NCI-H1930 (cell line): ENCODE results near the gene RASGRF2.
"Not testable (repeated sequence)": the region's sequence is repeated elsewhere in the genome, so short reads cannot be mapped to it uniquely, and the experiment has no call there.

Experiments used
- DNase-seq, 2 experiments: peaks; one replicate each; lab custom pipeline; 2025; lab: John Stamatoyannopoulos, UW

The RASGRF2 gene

DNA sequence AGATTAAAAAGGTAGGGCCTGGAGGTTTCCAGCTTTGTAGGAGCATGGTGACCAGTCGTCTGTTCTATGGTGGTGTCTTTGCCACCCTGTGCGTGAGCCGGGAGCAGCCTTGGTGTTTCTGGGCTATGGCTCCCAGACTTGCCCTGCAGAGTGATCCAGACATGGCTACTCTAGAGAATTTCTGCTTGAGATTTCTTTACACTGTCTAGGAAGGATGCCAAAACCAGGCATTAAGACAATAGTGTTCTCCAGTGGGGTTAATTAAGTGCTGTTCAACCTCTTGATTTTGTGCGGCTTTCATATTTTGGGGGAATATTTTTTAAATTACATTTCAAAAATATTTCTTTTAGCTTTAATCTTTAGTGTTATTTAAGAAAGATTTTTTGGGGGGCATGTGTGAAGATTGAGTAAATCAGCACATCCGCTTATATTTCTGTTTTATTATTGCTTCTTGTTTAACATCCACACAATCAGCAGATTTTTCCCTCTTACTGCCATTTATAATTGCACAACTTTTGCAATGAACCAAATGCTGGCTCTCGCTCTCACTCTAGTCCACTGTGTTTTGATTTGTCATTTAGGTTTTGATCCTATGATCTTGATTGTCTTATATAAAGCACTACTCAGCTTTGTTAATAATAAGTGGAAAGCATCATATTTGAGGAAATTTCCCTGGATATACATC lies 110.5 kb downstream of the RASGRF2 start:
- DNase-seq, result no peak

GRCh38 chr5:81075041-81075440 lies 114.9 kb downstream of the RASGRF2 start:
- DNase-seq, result no peak

- no peak for DNase-seq
These were observed 116.9 kb downstream of the RASGRF2 start for GRCh38 chr5:81077105-81077504.

- no peak for DNase-seq
These were observed 118.8 kb downstream of the RASGRF2 start for GRCh38 chr5:81078930-81079329.

GRCh38 chr5:81080809-81081460 lies 120.8 kb downstream of the RASGRF2 start:
- no peak for DNase-seq

DNA sequence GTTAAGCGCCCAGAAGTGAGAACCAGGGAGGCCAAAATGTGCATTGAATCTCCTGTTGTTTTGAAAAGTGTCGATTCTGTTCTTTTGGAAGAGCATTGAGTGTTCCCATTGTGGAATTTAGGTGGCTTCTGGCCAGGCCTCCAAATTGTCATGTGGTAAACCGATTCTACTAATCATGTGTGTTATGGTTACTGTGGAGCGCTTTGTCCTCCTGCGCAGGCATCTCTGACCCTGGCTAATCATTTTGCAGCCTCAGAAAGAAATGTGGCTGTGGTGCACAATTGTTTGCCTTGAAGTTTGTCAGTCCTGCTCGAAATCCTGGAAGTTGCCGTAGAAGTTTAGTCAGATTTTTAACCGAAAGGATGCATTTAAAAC lies 121.3 kb downstream of the RASGRF2 start:
- no peak for DNase-seq

GRCh38 chr5:81086881-81087281 lies 126.7 kb downstream of the RASGRF2 start:
- DNase-seq, result no peak

GRCh38 chr5:81091199-81091598 lies 131.0 kb downstream of the RASGRF2 start:
- no peak for DNase-seq

- no peak for DNase-seq
These were observed 133.5 kb downstream of the RASGRF2 start for GRCh38 chr5:81093536-81094196.

GRCh38 chr5:81095835-81096234 lies 135.7 kb downstream of the RASGRF2 start:
- no peak for DNase-seq

DNA sequence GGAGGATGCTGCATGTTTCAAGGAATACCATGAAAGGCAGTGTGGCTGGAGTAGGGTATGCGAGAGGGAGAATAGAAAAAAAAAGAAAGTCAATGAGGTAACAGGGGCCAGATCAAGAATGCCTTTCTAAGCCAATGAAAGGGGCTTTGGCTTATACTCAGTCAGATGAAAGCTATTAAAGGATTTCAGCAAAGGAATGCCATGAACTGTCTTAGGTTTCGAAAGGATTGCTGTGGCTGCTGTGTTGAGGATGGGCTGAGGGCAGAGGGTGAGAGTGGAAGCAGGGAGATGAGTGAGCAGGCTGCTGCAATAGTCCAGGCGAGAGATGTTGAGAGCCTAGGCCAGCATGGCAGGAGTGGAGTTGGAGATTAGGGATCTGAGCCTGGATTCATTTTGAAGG lies 137.6 kb downstream of the RASGRF2 start:
- no peak for DNase-seq

GRCh38 chr5:81105261-81105877 lies 145.2 kb downstream of the RASGRF2 start:
- DNase-seq, result no peak

GRCh38 chr5:81115261-81115660 lies 155.1 kb downstream of the RASGRF2 start:
- no peak for DNase-seq

GRCh38 chr5:81117566-81117965 lies 157.4 kb downstream of the RASGRF2 start:
- DNase-seq, result no peak

DNA sequence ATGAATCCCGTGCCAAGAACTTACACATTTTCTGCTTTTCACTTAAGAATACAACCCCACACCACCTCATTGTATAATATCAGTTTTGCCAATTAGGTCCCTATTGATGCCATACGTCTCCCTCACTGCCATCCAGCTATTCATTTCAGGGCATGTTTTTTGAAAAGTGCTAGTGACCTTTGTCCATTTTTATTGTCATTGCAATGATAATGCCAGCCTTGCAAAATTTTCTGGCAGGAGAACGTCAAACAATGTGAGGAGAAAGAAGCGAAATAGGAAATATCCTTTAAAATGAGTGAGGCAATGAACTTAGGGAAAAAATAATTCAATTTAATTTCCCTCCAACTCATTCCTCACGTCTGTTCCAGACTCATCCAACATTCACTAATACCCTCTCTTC lies 161.1 kb downstream of the RASGRF2 start:
- no peak for DNase-seq

GRCh38 chr5:81121836-81122630 lies 161.9 kb downstream of the RASGRF2 start:
- DNase-seq, result no peak

- not testable (repeated sequence) for DNase-seq
These were observed 164.5 kb downstream of the RASGRF2 start for GRCh38 chr5:81124689-81125088.

GRCh38 chr5:81125959-81126358 lies 165.8 kb downstream of the RASGRF2 start:
- DNase-seq, result no peak

- DNase-seq, result no peak
These were observed 168.3 kb downstream of the RASGRF2 start for GRCh38 chr5:81128416-81128815.

DNA sequence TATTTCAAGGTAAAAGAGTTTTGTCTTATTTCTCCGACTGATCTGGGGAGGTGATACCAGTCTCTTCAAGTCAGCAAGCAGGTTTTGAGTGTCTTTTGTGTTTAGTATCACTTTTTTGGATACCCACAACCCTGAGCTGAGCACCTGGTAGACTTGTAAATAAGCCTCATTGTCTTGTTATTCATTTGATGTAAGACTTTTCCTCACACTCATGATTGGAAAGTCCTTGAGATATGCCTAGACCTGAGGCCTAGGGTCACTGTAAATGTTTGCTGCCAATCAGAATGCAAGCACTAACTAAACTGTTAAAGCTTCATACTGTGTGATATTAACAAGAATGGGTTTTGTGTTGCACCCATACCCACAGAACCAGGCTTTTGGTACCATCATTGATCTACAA lies 172.2 kb downstream of the RASGRF2 start:
- DNase-seq, result no peak

- DNase-seq, result no peak
These were observed 173.9 kb downstream of the RASGRF2 start for GRCh38 chr5:81134066-81134465.

DNA sequence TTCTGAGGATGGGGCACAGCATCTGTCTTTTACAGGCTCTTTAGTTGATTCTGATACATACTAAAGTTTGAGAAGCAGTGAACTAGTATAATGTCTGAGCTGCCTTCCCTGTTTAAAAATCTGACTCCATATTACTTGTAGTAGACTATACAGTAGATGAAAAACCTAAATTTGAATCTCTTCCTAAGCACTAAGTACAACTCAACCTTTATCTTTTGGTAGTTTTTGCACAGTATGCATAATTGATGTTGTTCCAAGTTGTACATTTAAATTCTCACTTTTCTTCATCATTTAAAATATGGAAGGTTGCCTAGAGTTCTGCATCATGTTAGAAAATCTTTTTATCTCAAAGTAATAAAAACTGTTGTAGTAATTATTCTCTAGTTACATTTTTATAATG lies 174.4 kb downstream of the RASGRF2 start:
- DNase-seq, result no peak
